Spleen (tissue), 11 donors: Measurements from ENCODE around the gene GIPC2. TPM values are rescaled to one million over a fixed set of nuclear protein-coding genes. Genes with fewer than 3 reads are reported as not detected.

ENCODE experiments used
- DNase-seq: peaks from one replicate; pipeline ENCODE4 v3.0.0-alpha.2; 2020
- H3K27ac ChIP-seq, 8 donors: fragments of 200-600 bp; sonication (generic) in 7 of 8; 1 replicate in 4 of 8; 2 replicates in 4 of 8; pipeline versions ENCODE4 v1.5.0 to v1.8.0; 2016 to 2021; ENCODE audit warnings: inconsistent platforms in 4 of 8, mild to moderate bottlenecking in 4 of 8, moderate library complexity in 1 of 8
- H3K27me3 ChIP-seq, 7 donors: fragments of 200-600 bp; sonication (generic) in 6 of 7; replicated peaks in 1 of 7; 1 replicate in 4 of 7; 2 replicates in 3 of 7; pipeline versions ENCODE4 v1.5.0 to v1.8.0; 2016 to 2021; ENCODE audit warnings: inconsistent platforms in 3 of 7, mild to moderate bottlenecking in 1 of 7
- H3K36me3 ChIP-seq, 6 donors: fragments of 200-600 bp; sonication (generic) in 5 of 6; 1 replicate in 4 of 6; 2 replicates in 2 of 6; pipeline versions ENCODE4 v1.5.0 to v1.8.0; 2016 to 2021; ENCODE audit warnings: inconsistent platforms in 2 of 6
- H3K4me1 ChIP-seq, 6 donors: fragments of 200-600 bp; sonication (generic) in 5 of 6; 1 replicate in 3 of 6; 2 replicates in 3 of 6; pipeline versions ENCODE4 v1.5.0 to v1.8.0; 2016 to 2021; ENCODE audit warnings: inconsistent platforms in 3 of 6
- H3K4me3 ChIP-seq, 8 donors: fragments of 200-600 bp; sonication (generic) in 7 of 8; 1 replicate in 4 of 8; 2 replicates in 4 of 8; pipeline versions ENCODE4 v1.5.0 to v1.8.0; 2016 to 2021; ENCODE audit warnings: inconsistent platforms in 4 of 8, mild to moderate bottlenecking in 4 of 8, moderate library complexity in 2 of 8
- H3K9me3 ChIP-seq, 8 donors: fragments of 200-600 bp; sonication (generic) in 7 of 8; 1 replicate in 4 of 8; 2 replicates in 4 of 8; pipeline versions ENCODE4 v1.5.0 to v1.8.0; 2016 to 2021; ENCODE audit warnings: inconsistent platforms in 4 of 8
- POLR2A ChIP-seq, 3 donors: fragments of 450-650 bp; IDR thresholded peaks; one replicate each; pipeline ENCODE4 v1.5.1; 2017; ENCODE audit warnings: antibody characterized with exemption in 3 of 3, mild to moderate bottlenecking in 1 of 3
- POLR2AphosphoS5 ChIP-seq, 3 donors: sonication (generic); formaldehyde crosslinking; IDR thresholded peaks; one replicate each; pipeline ENCODE4 v1.5.1; 2017; ENCODE audit warnings: antibody characterized with exemption in 3 of 3
- WGBS, 5 donors: extraction: QIAGEN DNeasy Blood & Tissue Kit in 3 of 5; methylation state at CpG; one replicate each; pipeline versions ENCODE4 v1.1.5 to v1.1.7; 2013 to 2018; 5-methylcytosine and 5-hydroxymethylcytosine counted together
- intact Hi-C: fragments of 100-400 bp; cut with DNase I; formaldehyde crosslinking; loops from one replicate; pipeline ENCODE4 v1.15.0; 2023; ENCODE audit warnings: low total_unique reads
- polyA plus RNA-seq, 3 donors: library from polyadenylated mRNA; stranded (reverse); fragments of 200-250 nt; gene quantifications; one replicate each; pipeline ENCODE4 v1.2.1, GENCODE V29; 2013
- total RNA-seq, 7 donors: library from RNA; depleted of rRNA in 3 of 7; stranded (reverse); fragments of >200 nt in 3 of 7; fragmentation: NEBNext Ultra II Directional in 4 of 7; extraction: Animal tissue kit (Norgen Biotek cat#: 25700) in 4 of 7; gene quantifications; one replicate each; pipeline versions ENCODE4 v1.1.0 to v1.2.1, GENCODE V29; 2016 to 2021
- TF ChIP-seq, protein P1 (sequence below), 11 experiments: fragments of 200-600 bp in 7 of 11; fragments of 450-650 bp in 4 of 11; sonication (generic) in 4 of 11; IDR thresholded peaks in 8 of 11; conservative IDR thresholded peaks in 3 of 11; 1 replicate in 7 of 11; 2 replicates in 4 of 11; pipeline versions ENCODE4 v1.4.0 to v1.8.0; 2016 to 2021; ENCODE audit warnings: antibody characterized with exemption in 11 of 11, inconsistent platforms in 4 of 11, mild to moderate bottlenecking in 1 of 11
- donor health status: healthy with polysubstance abuse.
- donor health status: DM: no; HTN: no; CAD: no; lungs with moderate emphysema.
- donor health status: DM: no; HTN: no; CAD: no.
- donor health status: Bipolar disorder and iron deficiency.
- donor health status: healthy.
- donor health status: DM: no; HTN: no; CAD: no.
- donor health status: DM: yes; HTN: yes; CAD: no.

The GIPC2 gene
- total and polyA plus RNA-seq, 10 donors, result 5.5 to 49.9 (median 41.1) TPM

DNA sequence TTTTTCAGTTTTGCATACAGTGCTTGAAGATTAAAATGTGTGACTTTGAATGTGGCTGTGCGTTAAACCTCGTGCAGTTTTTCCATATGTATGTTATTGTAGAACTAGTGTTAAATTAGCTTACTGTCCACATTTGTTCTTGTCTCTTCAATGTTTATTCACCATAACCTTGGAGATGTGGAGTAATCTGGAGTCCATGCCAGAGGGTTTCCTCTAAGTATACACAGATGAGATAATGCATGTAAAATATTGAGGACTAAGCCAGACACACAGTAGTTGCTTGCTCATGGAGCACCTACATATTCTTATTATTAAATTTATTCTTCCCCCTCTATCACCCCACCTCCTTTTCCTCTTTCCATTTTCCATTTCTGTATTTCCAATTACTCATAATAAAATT lies 7.7 kb upstream of the GIPC2 start:
- no peak overlapping the region for H3K27ac ChIP-seq
- H3K9me3 ChIP-seq, result no peaks in the 10 kb centered on the region
- 84 to 91% (median 89%) methylated on average over 2 of the region's 2 CpGs for WGBS, 5 donors
- H3K4me3 ChIP-seq, result no peak overlapping the region
- no peaks in the 10 kb centered on the region for H3K27me3 ChIP-seq
- TF ChIP-seq POLR2AphosphoS5 (IDR thresholded peaks at IDR 0.05), result no peak
- no peak for TF ChIP-seq POLR2A (IDR thresholded peaks at IDR 0.05)
- no peaks in the 10 kb centered on the region for H3K36me3 ChIP-seq
- intact Hi-C loops, result no loop called here
- peaks cover 0 to 6% (median 2%) of the 10 kb centered on the region in 6 donors for H3K4me1 ChIP-seq
- DNase-seq, result no peak

DNA sequence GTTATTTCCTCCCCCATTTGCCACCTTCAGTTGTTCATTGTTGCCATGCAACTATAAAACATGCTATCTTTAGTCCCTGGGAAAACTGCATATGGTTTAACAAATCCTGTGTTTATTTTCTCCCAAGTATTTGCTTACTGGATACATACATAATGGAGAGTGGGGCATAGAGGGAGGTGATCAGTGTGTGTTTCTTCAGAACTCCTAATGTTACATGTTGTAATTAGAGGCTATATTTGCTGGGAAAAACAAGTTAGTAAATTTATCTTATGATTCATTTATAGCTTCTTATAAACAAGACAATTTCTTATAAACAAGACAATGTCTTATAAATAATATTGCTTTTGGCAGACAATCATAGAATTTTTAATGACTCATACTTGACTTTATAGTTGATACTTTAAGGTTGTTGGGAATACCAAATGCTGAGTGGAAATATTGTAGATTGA lies 7.3 kb upstream of the GIPC2 start:
- intact Hi-C loops, result no loop called here
- TF ChIP-seq, protein P1, sequence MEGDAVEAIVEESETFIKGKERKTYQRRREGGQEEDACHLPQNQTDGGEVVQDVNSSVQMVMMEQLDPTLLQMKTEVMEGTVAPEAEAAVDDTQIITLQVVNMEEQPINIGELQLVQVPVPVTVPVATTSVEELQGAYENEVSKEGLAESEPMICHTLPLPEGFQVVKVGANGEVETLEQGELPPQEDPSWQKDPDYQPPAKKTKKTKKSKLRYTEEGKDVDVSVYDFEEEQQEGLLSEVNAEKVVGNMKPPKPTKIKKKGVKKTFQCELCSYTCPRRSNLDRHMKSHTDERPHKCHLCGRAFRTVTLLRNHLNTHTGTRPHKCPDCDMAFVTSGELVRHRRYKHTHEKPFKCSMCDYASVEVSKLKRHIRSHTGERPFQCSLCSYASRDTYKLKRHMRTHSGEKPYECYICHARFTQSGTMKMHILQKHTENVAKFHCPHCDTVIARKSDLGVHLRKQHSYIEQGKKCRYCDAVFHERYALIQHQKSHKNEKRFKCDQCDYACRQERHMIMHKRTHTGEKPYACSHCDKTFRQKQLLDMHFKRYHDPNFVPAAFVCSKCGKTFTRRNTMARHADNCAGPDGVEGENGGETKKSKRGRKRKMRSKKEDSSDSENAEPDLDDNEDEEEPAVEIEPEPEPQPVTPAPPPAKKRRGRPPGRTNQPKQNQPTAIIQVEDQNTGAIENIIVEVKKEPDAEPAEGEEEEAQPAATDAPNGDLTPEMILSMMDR (IDR thresholded peaks at IDR 0.05 in 8 of 11, conservative IDR thresholded peaks at IDR 0.05 in 3 of 11), result no peak
- no peak for TF ChIP-seq POLR2AphosphoS5 (IDR thresholded peaks at IDR 0.05)
- TF ChIP-seq POLR2A (IDR thresholded peaks at IDR 0.05), result no peak
- Histone ChIP-seq H3K4me3 (no peak overlapping the region), H3K36me3 (no peaks in the 10 kb centered on the region), H3K9me3 (no peaks in the 10 kb centered on the region), H3K27me3 (peaks cover 0 to 1% (median 0%) of the 10 kb centered on the region in 7 donors), H3K4me1 (peaks cover 0 to 6% (median 2%) of the 10 kb centered on the region in 6 donors), H3K27ac (no peak overlapping the region)
- no peak for DNase-seq

DNA sequence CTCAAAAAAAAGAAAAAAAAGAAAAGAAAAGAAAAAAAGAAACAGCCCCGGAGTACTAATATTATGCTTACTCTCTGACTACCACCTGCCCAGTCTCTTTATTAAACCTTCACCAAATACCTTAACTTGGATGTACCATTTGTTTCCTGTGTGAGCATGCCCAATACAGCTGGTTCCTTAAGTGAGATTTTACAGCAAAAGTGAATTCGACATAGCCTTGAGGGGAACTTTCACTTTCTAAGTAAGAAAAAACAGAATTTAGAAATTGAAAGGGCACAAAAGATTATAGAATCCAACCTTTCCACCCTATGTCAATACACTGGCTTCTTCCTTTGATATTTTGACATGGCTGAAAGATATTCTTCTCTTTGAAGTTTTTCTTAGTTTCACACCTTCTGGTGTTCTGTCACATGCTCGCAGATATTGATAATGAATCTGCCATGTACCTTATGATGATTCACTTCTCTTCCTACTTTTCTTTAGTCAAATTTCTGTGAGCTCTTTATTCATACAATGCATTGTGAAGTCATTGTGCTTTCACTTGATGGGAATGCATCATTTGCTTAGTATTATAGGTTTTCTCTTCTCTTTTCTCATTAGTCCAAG lies 5.2 kb upstream of the GIPC2 start:
- Histone ChIP-seq H3K9me3 (no peaks in the 10 kb centered on the region), H3K4me3 (no peak overlapping the region), H3K27ac (no peak overlapping the region), H3K36me3 (no peaks in the 10 kb centered on the region), H3K4me1 (peaks cover 0 to 16% (median 8%) of the 10 kb centered on the region in 6 donors), H3K27me3 (peaks cover 0 to 16% (median 5%) of the 10 kb centered on the region in 7 donors)
- TF ChIP-seq, protein P1 (IDR thresholded peaks at IDR 0.05 in 8 of 11, conservative IDR thresholded peaks at IDR 0.05 in 3 of 11), result no peak
- no peak for TF ChIP-seq POLR2A (IDR thresholded peaks at IDR 0.05)
- no peak for TF ChIP-seq POLR2AphosphoS5 (IDR thresholded peaks at IDR 0.05)
- intact Hi-C loops, result loop anchor here (10.0 kb wide), 1 partner anchor 64 kb away; no protein-coding TSS in a partner anchor
- DNase-seq, result no peak
- 56 to 62% (median 59%) methylated on average over 3 of the region's 3 CpGs for WGBS, 5 donors

DNA sequence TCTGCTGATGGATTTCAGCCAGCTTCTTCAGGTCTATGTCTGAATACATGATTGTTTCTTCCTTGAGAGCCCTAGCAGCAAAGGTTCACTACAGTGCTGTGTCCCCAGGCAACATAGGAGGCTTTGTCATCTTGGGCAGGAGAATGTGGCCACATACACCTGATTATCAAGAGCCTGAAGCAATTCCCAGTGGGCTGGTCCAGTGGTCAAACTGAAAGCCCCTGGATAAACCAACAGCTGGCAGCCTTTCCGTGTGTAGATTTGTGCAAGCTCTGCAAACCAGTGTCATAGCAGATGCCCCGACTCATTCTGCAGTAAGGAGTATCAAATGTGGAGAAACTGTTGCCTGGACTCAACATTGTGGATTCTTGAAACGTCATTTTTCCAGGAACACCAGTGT lies 2.3 kb upstream of the GIPC2 start:
- Histone ChIP-seq H3K36me3 (no peaks in the 10 kb centered on the region), H3K27ac (no peak overlapping the region), H3K4me3 (no peak overlapping the region), H3K4me1 (peaks cover 5 to 29% (median 21%) of the 10 kb centered on the region in 6 donors), H3K27me3 (peaks cover 0 to 45% (median 22%) of the 10 kb centered on the region in 7 donors), H3K9me3 (no peaks in the 10 kb centered on the region)
- intact Hi-C loops, result loop anchor here (10.0 kb wide), 1 partner anchor 61 kb away; no protein-coding TSS in a partner anchor
- no peak for TF ChIP-seq POLR2A (IDR thresholded peaks at IDR 0.05)
- no peak for TF ChIP-seq POLR2AphosphoS5 (IDR thresholded peaks at IDR 0.05)
- TF ChIP-seq, protein P1 (IDR thresholded peaks at IDR 0.05 in 8 of 11, conservative IDR thresholded peaks at IDR 0.05 in 3 of 11), result no peak
- 74 to 92% (median 87%) methylated on average over 3 of the region's 3 CpGs for WGBS, 5 donors
- no peak for DNase-seq
